GM19438 (cell line): Measurements from ENCODE around the gene IGF2BP3.
"Not testable (repeated sequence)": the region's sequence is repeated elsewhere in the genome, so short reads cannot be mapped to it uniquely, and the experiment has no call there.

Experiments used
- ATAC-seq: cut with Tn5 transposase; IDR thresholded peaks from one replicate; pipeline ENCODE4 v1.9.1; 2021; ENCODE audit warnings: low read depth; ENCODE audit not compliant: unreplicated experiment

The IGF2BP3 gene

DNA sequence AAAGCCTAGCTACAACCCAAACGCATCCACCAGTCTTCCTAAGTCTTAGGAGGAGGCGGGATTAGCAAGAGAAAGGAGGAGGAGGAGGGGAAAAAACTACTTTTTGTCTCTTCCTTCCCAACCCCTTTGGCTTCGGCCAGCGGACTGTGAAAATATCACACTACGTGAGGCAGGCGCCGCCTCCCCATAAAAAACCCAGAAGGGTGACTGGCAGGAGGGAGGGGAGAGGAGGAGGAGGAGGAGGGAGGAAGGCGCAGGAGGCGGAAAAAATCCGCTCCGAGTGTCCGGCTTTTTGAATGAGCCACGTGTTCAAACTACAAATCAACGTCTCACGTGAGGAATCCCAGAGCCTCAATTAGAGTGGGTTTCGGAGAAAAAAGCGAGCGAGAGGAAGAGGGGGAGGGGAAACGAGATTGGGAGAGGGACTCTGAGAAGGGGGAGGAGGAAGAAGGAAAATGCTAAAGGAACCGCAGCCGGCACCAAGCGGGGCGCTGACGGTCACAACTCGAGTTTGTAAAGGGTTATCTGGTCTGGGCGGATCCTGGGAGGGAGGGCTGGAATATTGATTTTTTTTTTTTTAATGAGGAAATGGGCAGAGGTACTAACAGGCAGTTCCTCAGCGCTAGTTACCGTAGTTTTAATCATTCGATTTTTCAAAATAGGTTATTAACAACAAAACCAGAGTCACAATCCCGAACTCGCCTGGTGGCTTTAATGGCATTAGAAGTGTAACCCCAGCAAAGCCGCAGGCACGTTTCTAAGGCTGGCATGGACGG, at the start of gene IGF2BP3:
IGF2BP3 (minus strand) TSS at position 162 of the 776 bp plus-strand sequence. CDS start 381 bp downstream, outside the sequence.
- ATAC-seq, result no peak

DNA sequence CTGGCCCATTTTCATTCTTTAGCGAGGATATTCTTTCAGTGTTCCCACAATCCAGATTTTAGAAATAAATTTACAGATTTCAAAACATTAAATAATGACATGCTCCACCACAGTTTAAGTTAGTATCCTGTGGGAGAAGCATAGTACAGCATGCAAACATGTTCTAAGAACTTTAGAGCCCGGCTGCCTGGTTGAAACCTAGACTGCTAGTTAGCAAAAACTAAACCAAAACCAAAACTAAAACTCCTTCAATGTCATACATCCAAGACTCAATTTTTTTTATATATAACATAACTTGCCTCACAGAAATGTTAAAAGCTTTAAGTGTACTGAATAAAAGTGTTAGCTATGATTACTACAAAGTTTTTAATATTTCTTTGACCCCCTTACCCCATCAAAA, 44.5 kb upstream of the IGF2BP3 start:
- ATAC-seq, result no peak

DNA sequence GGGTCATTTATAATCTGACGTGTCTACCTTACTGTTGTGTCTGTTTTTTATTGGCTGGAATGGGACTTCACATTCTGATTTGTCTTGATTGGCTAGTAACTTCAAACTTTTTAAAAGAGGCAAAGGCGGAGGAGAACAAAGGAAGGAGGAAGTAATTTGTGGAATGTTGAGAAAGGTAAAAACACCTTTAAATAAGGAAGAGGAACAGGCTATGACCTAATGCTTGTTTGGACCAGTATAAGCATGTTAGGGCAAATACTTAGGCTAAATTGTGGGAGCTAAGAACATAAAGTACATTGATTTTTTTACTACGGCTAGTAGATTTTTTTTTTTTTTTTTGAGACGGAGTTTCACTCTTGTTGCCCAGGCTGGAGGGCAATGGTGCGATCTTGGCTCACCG, 43.5 kb upstream of the IGF2BP3 start:
- not testable (repeated sequence) for ATAC-seq

DNA sequence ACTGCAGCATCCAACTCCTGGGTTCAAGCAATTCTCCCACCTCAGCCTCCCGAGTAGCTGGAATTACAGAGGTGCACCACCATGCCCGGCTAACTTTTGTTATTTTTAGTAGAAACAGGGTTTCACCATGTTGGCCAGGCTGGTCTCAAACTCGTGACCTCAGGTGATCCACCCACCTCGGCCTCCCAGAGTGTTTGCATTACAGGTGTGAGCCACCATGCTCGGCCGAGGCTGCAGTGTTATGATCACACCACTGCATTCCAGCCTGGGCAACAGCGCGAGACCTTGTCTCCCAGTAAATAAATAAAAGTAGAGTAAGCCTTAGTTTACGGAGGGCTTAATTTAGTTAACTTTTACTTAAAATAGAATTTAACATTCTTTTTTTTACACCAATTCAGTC, 23.7 kb upstream of the IGF2BP3 start:
- ATAC-seq, result no peak

DNA sequence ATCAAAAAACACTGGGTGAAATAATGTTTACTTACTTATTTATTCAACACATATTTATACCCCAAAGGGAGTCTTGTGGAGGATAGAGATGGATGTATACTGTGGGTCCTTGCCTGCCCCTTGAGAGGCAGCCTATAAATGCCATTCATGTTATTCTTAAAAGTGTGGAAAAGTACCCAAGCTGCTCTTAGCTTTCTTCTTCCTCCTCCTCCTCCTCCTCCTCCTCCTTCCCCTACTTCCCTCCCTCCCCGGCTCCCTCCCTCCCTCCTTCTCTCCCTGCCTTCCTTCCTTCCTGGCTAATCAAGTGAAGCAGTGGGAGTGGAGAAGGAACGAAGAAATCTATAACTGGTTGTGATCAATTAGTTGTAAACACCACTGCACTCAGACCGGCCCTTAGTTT, 21.2 kb upstream of the IGF2BP3 start:
- no peak for ATAC-seq

DNA sequence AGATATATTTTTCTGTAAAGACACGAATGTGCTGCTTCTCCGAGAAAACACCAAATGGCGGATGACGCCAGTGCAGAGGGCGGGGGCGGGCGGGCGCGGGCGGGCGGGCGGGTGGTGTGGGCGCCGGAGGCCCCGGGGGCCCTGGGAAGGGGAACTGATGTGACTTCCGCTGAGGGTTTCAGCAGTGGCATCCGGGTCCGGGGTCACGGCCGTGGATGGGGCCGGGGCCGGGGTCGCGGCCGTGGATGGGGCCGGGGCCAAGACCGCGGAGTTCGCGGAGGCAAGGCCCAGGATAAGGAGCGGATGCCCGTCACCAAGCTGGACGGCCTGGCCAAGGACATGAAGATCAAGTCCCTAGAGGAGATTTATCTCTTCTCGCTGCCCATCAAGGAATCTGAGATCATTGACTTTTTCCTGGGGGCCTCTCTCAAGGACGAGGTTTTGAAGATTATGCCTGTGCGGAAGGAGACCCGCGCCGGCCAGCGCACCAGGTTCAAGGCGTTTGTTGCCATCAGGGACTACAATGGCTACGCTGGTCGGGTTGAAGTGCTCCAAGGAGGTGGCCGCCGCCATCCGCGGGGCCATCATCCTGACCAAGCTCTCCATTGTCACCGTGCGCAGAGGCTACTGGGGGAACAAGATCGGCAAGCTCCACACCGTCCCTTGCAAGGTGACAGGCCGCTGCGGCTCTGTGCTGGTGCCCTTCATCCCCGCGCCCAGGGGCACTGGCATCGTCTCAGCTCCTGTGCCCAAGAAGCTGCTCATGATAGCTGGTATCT, 20.3 kb upstream of the IGF2BP3 start:
- ATAC-seq, result peak; percentile 63

DNA sequence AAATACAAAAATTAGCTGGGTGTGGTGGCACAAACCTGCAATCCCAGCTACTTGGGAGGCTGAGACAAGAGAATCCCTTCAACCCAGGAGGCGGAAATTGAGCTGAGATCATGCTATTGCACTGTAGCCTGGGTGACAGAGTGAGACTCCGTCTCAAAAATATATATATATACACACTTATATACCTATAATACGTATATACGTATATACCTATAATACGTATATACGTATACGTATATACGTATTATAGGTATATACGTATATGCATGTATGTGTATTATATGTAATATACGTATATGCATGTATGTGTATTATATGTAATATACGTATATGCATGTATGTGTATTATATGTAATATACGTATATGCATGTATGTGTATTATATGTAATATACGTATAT, 18.4 kb upstream of the IGF2BP3 start:
- ATAC-seq, result not testable (repeated sequence)

DNA sequence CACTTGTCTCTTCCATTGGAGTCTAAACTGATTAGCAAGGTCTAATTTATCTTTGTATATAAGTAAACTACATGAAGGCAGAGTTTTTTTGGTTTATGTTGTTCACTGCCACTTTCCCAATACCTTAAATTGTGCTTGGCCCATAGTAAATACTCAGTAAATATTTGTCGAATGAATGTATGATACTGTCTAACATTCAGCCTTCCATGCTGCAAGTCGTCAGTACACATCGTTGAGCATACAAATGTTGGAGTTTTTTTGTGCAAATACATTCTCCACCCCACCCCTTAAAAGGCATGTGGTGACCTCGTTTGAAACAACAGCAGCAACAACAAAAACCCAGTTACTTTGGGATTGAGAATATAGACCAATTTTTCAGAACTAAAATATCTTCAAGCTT, 17.4 kb upstream of the IGF2BP3 start:
- no peak for ATAC-seq

DNA sequence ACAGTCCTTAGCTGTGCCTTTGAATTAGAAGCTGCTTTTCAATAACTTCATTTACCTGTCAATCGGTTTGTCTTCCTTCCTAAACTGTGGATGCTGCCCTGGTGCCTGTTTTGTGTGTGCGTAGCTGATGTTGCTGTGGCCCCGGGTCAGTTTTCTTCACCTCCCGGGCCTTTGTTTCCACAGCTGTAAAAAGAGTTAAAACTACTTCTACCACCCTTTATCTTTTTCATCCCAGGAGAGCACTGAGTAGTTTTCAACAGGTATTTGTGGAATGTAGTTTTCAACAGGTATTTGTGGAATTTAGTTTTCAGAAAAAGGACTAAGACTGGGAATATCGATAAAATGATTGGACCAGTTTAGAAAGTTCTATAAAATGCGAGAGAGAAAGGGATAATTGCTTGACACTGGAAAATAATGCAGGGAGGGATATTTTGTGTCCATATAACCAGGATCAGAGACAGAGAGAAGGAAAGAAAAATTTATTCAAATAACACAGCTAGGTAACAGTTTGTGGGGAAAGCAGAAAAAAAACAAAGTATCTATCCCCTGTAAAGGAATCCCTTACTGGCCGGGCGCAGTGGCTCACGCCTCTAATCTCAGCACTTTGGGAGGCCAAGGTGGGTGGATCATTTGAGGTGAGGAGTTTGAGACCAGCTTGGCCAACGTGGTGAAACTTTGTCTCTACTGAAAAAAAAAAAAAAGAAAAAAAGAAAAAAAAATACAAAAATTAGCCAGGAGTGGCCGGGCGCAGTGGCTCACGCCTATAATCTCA, 15.9 kb upstream of the IGF2BP3 start:
- no peak for ATAC-seq

DNA sequence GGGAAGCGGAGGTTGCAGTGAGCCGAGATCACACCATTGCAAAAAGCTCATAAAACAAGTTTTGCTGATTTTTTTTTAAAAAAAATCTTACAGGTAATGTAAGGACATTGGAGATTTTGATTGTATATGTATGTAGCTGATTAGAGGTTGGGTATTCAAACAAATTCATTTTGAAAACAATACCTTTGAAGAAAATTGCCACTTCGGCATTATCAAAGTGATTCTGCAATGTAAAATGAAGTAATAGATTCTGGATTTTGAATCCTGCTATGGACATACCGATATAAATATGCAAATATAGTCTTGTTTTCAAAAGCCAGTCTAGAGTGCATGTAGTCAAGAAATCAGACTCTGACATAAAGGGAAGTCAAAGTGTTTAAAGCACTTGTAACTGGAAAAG, 12.4 kb upstream of the IGF2BP3 start:
- no peak for ATAC-seq

DNA sequence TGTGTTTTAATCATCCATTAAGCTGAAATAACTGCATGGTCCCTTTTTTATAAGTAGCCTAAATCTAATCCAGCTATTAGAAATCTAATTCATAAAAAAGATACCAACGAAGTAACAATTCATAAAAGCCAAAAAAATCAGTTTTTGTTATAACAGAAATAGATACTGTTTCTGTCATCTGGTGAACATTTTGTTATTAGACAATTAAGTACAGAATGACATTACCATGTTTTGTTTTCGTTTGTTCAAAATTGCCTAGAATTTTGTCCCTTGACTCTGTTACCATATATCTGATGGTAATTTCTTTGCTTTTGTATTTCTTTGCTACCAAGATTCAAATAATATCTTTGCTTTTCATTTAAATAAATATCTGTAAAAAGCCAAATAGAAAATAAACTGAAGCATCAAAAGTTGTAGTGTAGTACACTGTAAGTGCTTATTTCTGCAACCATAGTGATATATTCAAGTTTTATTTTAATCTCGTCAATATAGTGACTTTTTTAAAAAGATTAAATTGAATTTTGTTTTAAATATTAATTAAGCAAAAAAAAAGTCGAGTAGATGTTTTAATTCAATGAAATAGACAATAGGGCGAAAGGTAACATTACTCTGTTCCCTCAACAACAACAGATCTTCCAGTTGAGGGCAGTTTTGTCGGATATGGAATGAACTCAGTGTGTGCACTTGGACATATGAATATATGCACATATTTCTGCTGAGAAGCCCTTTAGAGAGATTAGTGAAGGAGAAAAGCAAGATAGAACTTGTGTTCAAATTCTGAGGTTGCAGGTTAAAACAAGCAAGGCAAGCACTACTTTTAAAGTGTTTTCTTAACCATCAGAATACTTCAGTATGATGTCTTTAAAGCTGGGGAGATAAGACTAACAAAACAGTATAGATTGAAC, 7.9 kb upstream of the IGF2BP3 start:
- no peak for ATAC-seq

DNA sequence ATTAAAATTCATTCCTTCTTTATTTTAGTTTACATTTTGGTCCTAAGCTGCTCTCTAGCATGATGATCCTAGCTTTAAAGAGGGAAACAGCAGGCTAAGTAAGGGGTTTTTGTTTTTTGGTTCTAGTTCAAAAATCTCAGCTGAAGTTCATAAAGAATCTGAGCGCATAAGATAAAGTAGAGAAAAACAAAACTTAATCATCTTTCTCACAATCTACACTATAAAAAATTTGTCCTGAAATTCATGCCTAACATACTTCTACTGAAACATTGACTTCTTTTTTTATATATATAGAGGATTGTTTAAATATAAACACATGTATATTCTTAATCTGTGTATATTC, 6.8 kb upstream of the IGF2BP3 start:
- ATAC-seq, result no peak

DNA sequence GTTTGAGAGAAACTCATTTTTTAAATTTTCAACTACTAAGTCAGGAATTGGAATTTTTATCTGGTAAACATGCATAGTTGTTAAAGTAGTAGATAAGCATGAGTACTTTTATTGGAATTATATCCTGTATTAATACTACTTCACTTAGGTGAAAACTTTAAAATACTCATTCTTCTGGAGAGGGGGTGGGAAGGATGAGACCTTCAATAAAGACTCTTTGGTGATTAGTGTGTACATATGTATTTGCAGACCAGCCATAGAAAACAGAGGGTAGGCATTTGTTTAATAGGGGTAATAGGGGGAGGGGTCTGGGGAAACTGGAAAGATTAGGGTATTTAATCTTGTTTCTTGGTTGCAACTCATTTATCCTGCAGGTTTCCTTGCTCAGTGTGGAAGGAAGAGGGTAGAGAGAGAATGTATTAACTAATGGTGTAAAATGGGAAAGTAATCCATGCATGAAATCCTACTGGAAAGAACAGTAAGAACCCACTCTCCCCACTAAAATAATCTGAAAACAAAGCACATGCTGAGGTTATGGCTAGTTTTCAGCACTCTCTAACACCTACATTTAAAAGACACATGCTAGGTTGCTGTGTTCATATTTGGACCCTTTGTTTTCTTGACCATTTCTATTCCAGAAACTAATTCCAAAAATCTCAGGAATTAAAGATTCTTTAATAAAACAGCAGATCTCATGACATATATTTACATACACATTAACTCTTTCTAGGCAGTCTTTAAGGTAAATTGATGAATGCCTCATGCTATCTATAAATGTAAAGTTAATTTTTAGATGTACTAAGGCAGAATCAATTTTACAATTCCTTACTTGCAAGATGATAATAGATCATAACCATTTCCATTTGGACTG, 6.2 kb upstream of the IGF2BP3 start:
- no peak for ATAC-seq

DNA sequence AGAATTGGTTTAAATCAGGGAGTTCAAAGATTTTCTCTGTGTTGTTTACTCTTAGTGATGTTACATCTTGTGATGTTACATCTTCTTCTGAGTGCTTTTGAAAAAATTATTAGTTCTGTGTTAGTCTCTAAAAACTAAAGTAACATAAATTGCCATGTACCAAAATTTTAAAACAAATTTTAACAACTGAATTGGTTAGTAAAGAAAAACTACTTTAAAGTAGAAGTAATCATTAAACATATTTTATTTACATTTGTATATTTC, 5.2 kb upstream of the IGF2BP3 start:
- no peak for ATAC-seq

DNA sequence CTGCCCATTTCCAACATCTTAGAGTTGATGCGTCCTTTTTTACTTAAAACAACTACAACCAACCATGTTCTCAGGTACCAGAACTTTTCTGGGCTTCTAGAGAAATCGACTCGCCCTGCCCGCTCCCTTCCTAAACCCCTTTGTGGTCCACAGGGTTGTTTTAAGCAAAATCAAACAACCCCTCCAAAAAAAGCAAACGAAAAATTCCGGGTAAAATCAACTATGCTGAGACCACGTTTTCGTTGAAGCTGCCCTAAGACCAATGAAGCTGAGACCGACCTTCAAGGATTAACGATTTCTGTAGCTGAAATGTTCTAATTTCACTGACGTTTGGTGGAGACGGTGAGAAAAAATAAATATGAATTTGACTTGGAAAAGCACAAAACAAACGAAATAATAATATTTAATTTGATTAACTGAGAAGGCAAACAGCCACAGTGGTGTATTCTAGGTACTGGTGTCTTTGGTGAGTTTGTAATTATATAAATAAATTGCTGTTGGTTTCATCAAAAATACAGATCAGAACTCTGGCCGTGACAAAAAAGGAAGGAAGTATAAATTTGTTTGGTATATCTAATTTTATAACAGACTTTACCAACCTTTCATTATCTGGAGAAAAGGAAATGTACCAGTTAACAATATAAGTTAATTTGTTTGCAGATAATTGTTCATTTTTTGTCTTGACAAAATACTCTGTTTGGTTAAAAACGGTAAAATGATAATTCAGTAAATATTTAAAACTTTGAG, 4.7 kb upstream of the IGF2BP3 start:
- no peak for ATAC-seq

DNA sequence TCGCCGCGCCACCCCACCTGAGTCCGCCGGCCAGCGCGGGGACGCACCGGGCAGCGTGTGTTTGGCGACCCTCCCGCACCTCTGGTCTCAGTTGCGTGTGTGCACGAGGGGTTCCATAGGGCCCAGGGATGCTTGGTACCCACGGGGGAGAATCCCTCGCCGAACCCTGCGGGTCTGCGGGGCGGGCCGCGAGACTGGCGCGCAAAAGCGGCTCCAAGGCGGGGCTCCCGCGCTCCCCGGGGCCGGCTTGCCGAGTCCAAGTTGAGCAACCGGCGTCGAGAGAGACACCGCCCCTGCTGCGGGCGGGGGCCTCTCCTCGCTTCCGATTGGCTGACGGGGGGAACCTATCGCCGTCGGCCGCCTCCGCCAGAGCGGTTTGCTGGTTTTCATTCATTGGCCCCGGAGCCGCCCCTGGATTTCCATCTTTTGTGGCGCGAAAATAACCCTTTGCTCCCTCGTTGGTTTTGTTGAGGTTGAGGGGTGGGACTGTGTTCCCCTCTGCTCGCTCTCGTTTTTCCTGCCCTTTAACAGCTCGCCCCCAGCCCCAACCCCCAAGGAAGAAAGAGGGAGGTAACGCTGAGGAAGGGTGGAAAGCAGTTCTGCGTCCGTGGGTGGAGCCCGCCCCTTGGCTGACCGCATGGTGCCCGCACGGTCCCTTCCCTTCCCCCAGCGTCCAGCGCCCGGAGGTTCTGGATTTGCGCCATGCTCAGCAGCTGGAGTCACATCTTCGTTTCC, 4.0 kb upstream of the IGF2BP3 start:
- peak; percentile 74 for ATAC-seq

DNA sequence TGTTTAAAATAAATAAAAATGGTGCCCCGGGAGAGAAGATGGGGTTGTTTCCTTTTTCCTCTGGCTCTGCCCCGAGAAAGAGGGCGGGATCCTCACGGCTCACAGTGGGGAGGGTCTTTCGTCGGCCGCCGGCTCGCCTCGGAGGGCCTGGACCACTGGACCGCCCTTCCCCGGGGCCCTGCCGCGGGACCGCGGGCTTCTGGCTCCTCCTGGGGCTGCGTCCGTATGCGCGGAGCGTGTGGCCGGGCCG, 3.5 kb upstream of the IGF2BP3 start:
- no peak for ATAC-seq

DNA sequence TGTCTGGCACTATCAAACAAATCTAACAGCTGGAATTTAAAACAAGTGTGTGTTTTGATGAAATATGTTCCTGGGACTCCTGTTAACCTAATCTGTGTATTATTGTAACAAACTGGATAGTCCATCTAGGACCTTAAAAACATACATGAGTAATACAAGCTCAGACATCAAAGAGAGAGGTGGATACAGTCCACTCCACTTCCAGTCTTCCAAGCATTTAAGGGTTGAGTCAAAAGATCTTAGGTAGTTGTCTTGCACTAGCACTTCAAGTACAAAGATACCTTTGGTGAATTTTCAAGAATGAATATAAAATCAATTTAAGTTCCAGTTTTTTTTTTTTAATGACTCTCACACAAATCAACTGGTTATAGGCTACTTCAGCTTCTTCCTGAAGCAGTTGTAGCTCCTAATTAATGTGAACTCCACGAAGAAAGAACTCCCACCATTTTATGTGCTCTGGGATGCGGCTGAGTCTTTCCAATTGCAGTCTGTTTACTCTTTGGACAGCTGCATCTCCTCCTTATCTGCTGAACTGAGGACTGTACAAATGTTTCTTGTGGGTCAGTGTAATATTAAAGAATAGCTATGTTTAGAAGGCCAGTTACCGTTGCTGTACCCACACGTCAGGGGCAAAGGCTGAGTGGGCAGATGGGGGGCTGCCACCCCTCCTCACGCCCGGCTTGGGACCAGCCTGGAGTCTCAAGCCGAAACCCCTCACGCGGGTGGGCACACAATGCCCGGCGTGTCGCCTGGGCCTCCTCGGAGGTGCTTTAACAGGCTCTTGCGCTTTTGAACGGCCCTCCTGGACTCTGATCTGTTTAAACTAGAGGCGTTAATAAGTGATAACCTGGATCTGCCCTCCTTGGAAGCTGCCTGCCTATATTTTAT, 2.9 kb upstream of the IGF2BP3 start:
- ATAC-seq, result no peak
